ENCODE measurements around the gene RIPK4. TPM values are rescaled to one million over a fixed set of nuclear protein-coding genes. Genes with fewer than 3 reads are reported as not detected.

RIPK4 gene
- total RNA-seq, 1 experiment from 2014 or later, result 252 TPM

DNA sequence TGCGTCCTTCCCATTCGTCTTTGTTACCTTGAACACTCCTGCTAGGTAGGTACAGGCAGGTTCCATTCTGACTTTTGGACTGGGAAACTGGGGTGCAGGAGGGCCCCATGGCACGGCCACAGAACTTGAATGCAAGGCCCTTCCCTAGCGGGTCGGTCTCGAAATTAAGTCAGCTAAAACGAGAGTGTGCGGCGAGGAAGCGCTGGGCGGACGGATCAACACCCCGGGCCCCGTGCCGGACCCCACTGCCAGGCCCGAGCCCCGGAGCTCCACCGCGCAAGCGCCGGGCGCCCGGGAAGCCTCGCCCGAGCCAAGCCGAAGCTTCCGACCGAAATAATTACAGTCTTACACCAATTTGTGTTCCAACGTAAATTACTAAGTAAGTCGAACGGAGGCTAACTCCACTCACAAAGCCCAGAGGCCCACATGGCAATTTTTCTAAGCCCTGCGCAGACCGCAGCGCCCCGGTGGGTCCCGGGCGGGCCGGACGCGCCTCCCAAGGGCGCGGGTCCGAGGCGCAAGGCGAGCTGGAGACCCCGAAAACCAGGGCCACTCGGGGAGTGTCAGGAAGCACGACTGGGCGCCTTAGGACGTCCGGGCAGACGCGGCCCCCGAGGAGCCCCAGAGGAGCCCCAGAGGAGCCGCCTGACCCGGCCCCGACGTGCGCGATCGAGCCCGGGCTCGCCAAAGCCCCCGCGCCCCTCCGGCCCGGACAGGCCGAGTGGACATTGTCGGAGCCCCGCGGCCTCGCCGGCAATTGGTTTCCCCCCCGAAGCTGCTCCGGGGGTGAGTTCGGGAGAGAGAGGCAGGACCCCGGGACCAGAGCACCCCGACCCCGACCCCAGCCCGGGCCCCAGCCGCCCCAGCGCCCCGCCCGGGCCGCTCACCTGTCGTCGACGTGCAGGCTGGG is 624 bp downstream of the RIPK4 start:
- BruUV-seq (replicated peaks), result no TSS peak
- H3K4me3 ChIP-seq (ENCODE audit: low read length), result peak overlapping the region; percentile 94
- peak overlapping the region; percentile 98 for H3K4me2 ChIP-seq (ENCODE audit: low read length)
- ATAC-seq (no peak), DNase-seq (no peak)
- H3K9me3 ChIP-seq (ENCODE audit: low read length), result no peaks in the 10 kb centered on the region
- H3K36me3 ChIP-seq (ENCODE audit: low read depth, low read length), result peaks cover 43% of the 10 kb centered on the region
- H3K79me2 ChIP-seq (ENCODE audit: low read length), result peaks cover 81% of the 10 kb centered on the region
- no peaks in the 10 kb centered on the region for H3K9me2 ChIP-seq (replicated peaks; ENCODE audit: low read length)
- no peak overlapping the region for H2AFZ ChIP-seq (ENCODE audit: low read length)
- no peaks in the 10 kb centered on the region for H3K27me3 ChIP-seq (ENCODE audit: low read length)
- TF ChIP-seq EZH2phosphoT487 (IDR thresholded peaks at IDR 0.05; ENCODE audit: borderline replicate concordance, low read length), result no peak
- no peak for TF ChIP-seq EZH2 (IDR thresholded peaks at IDR 0.05; ENCODE audit: low read length, unreplicated experiment)
- TF ChIP-seq, protein P1, sequence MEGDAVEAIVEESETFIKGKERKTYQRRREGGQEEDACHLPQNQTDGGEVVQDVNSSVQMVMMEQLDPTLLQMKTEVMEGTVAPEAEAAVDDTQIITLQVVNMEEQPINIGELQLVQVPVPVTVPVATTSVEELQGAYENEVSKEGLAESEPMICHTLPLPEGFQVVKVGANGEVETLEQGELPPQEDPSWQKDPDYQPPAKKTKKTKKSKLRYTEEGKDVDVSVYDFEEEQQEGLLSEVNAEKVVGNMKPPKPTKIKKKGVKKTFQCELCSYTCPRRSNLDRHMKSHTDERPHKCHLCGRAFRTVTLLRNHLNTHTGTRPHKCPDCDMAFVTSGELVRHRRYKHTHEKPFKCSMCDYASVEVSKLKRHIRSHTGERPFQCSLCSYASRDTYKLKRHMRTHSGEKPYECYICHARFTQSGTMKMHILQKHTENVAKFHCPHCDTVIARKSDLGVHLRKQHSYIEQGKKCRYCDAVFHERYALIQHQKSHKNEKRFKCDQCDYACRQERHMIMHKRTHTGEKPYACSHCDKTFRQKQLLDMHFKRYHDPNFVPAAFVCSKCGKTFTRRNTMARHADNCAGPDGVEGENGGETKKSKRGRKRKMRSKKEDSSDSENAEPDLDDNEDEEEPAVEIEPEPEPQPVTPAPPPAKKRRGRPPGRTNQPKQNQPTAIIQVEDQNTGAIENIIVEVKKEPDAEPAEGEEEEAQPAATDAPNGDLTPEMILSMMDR (conservative IDR thresholded peaks at IDR 0.05; ENCODE audit: low read depth, low read length), result no peak
- peaks cover 51% of the 10 kb centered on the region for H3K4me1 ChIP-seq (ENCODE audit: insufficient read depth, low read length)
- intact Hi-C loops (cut with micrococcal nuclease), result loop anchor here (5.0 to 10.0 kb wide), 3 partner anchors 169 to 259 kb away; partner anchors contain the start of gene TMPRSS2
- H3K9ac ChIP-seq (ENCODE audit: low read length), result peak overlapping the region; percentile 94
- ChIA-PET POLR2A (ENCODE audit: unreplicated experiment) (interaction anchor here (0.7 to 2.7 kb wide), 5 partner anchors 17 to 325 kb away, joined by 3 to 19 read pairs (median 7); no protein-coding TSS in a partner anchor), CTCF (interaction anchor here (0.6 to 1.0 kb wide), 2 partner anchors 51 to 161 kb away, joined by 3 to 7 read pairs; no protein-coding TSS in a partner anchor)
- H3K27ac ChIP-seq (ENCODE audit: low read length), result peak overlapping the region; percentile 97
- H4K20me1 ChIP-seq (ENCODE audit: low read length), result peaks cover 55% of the 10 kb centered on the region
- peaks cover 20% of the 10 kb centered on the region for H3F3A ChIP-seq (ENCODE audit: low read length, unreplicated experiment)

DNA sequence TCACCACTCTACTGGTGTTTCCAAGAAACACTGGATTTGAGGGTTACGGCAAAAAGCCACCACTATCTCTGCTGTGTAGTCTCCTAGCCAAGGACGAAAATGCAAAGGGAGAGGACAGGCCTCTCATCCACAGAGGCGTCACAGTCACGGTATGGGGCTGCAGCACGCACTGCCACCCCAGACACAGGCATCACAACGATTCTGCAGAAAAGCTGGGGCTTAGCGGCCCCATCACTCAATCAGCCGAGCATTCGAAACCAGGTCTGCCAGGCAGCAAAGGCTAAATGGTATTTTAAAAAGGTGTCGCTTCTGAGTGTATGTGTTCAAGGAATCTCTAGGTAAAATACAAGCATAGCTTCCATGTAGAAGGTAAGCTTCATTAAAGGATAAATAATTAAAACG is 1.4 kb downstream of the RIPK4 start:
- TF ChIP-seq EZH2phosphoT487 (IDR thresholded peaks at IDR 0.05; ENCODE audit: borderline replicate concordance, low read length) (no peak), EZH2 (IDR thresholded peaks at IDR 0.05; ENCODE audit: low read length, unreplicated experiment) (no peak)
- Histone ChIP-seq H4K20me1 (ENCODE audit: low read length) (peaks cover 63% of the 10 kb centered on the region), H3K9me2 (replicated peaks; ENCODE audit: low read length) (no peaks in the 10 kb centered on the region), H3K27ac (ENCODE audit: low read length) (peak overlapping the region; percentile 97), H3K4me2 (ENCODE audit: low read length) (peak overlapping the region; percentile 98), H2AFZ (ENCODE audit: low read length) (no peak overlapping the region), H3K27me3 (ENCODE audit: low read length) (no peaks in the 10 kb centered on the region), H3K36me3 (ENCODE audit: low read depth, low read length) (peaks cover 50% of the 10 kb centered on the region), H3F3A (ENCODE audit: low read length, unreplicated experiment) (peaks cover 20% of the 10 kb centered on the region), H3K9ac (ENCODE audit: low read length) (peak overlapping the region; percentile 94), H3K4me1 (ENCODE audit: insufficient read depth, low read length) (peaks cover 59% of the 10 kb centered on the region), H3K9me3 (ENCODE audit: low read length) (no peaks in the 10 kb centered on the region), H3K79me2 (ENCODE audit: low read length) (peaks cover 89% of the 10 kb centered on the region), H3K4me3 (ENCODE audit: low read length) (peak overlapping the region; percentile 94)
- intact Hi-C loops (cut with micrococcal nuclease), result loop anchor here (5.0 to 10.0 kb wide), 3 partner anchors 169 to 258 kb away; partner anchors contain the start of gene TMPRSS2
- DNase-seq, result no peak
- TSS peak; percentile 34 for BruUV-seq (replicated peaks)
- no peak for ATAC-seq
- ChIA-PET CTCF (no interaction called here), POLR2A (ENCODE audit: unreplicated experiment) (interaction anchor here (0.7 to 1.2 kb wide), 4 partner anchors 14 to 463 kb away, joined by 3 to 7 read pairs (median 4); no protein-coding TSS in a partner anchor)

DNA sequence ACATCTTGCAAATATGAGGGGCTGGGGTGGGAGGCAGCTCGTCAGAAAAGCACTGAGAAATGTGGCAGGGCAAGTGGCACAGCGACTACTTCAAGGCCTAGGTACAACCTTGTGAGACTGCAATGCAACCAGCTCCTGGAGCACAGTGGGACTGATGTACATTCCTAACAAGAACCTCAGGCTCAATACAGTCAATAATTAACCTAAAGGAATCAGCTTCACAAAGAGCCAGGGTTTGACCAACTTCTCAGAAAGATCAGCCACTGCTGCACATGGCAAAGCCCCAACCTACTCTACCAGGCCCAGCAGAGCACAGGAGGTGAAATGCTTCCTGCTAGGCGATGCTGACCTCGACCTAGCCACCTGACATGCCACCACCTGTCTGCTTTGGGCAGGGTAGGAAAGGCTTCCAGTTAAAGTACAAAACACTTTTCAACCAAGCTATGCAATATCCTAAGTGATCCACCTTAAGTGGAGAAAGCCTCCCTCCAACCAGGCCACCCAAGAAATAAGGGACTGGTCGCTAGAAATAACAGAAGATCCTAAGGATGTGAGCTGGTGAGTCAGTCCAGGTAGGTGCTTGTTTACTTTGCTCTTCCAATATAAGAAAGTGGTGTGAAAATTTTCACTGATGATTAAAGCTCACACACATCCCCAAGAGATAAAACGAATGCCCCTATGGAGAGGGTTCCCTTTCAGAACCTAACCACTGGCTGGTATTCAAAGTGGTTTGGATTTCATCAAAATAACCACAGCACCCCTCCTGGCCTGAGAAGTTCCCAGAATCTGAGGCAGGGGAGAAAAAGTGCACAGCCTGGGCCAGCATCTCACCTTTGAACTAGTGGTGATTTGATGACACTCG is 2.1 kb downstream of the RIPK4 start:
- POLR2A ChIA-PET (ENCODE audit: unreplicated experiment), result interaction anchor here (0.7 kb wide), 2 partner anchors 13 to 463 kb away, joined by 3 to 4 read pairs; no protein-coding TSS in a partner anchor
- Histone ChIP-seq H3K9me2 (replicated peaks; ENCODE audit: low read length) (no peaks in the 10 kb centered on the region), H3K4me3 (ENCODE audit: low read length) (peak overlapping the region; percentile 94), H3K27me3 (ENCODE audit: low read length) (no peaks in the 10 kb centered on the region), H3K9me3 (ENCODE audit: low read length) (no peaks in the 10 kb centered on the region), H4K20me1 (ENCODE audit: low read length) (peaks cover 69% of the 10 kb centered on the region), H3K4me1 (ENCODE audit: insufficient read depth, low read length) (peaks cover 63% of the 10 kb centered on the region), H3F3A (ENCODE audit: low read length, unreplicated experiment) (peaks cover 25% of the 10 kb centered on the region), H3K9ac (ENCODE audit: low read length) (peak overlapping the region; percentile 94), H3K4me2 (ENCODE audit: low read length) (peak overlapping the region; percentile 98), H2AFZ (ENCODE audit: low read length) (no peak overlapping the region), H3K27ac (ENCODE audit: low read length) (peak overlapping the region; percentile 97), H3K36me3 (ENCODE audit: low read depth, low read length) (peaks cover 56% of the 10 kb centered on the region), H3K79me2 (ENCODE audit: low read length) (peaks cover 91% of the 10 kb centered on the region)
- no TSS peak for BruUV-seq (replicated peaks)
- CTCF ChIA-PET, result interaction anchor here (0.8 kb wide), 1 partner anchor 13 kb away, joined by 4 read pairs; no protein-coding TSS in a partner anchor
- ATAC-seq (no peak), DNase-seq (peak; percentile 40)
- intact Hi-C loops (cut with micrococcal nuclease), result loop anchor here (5.0 to 10.0 kb wide), 3 partner anchors 170 to 257 kb away; partner anchors contain the start of gene TMPRSS2
- TF ChIP-seq EZH2phosphoT487 (IDR thresholded peaks at IDR 0.05; ENCODE audit: borderline replicate concordance, low read length) (no peak), EZH2 (IDR thresholded peaks at IDR 0.05; ENCODE audit: low read length, unreplicated experiment) (no peak)
- TF ChIP-seq, protein P1 (conservative IDR thresholded peaks at IDR 0.05; ENCODE audit: low read depth, low read length), result no peak
